ENCODE data around the gene PMVK. TPM values are rescaled to one million over a fixed set of nuclear protein-coding genes. Genes with fewer than 3 reads are reported as not detected.

Gene PMVK
- total RNA-seq, 1 donor from 2014 or later, result 26.7 TPM

GRCh38 chr1:154906621-154907081, 29.9 kb downstream of the PMVK start:
- no peak for DNase-seq (ENCODE audit: low spot score)
- Mint-ChIP-seq H3K4me1 (ENCODE audit: unreplicated experiment) (no peaks in the 10 kb centered on the region), H3K4me3 (ENCODE audit: unreplicated experiment) (no peak overlapping the region), H3K27ac (ENCODE audit: unreplicated experiment) (no peak overlapping the region), H3K9me3 (ENCODE audit: unreplicated experiment) (peaks cover 5% of the 10 kb centered on the region), H3K36me3 (ENCODE audit: low read depth, unreplicated experiment) (peaks cover 11% of the 10 kb centered on the region), H3K27me3 (ENCODE audit: unreplicated experiment) (peaks cover 10% of the 10 kb centered on the region)
- no peak for TF ChIP-seq CTCF (IDR thresholded peaks at IDR 0.05; ENCODE audit: unreplicated experiment)

- DNase-seq (ENCODE audit: low spot score), result no peak
- Mint-ChIP-seq H3K27me3 (ENCODE audit: unreplicated experiment) (peaks cover 7% of the 10 kb centered on the region), H3K27ac (ENCODE audit: unreplicated experiment) (no peak overlapping the region), H3K9me3 (ENCODE audit: unreplicated experiment) (peaks cover 5% of the 10 kb centered on the region), H3K4me1 (ENCODE audit: unreplicated experiment) (peaks cover 4% of the 10 kb centered on the region), H3K4me3 (ENCODE audit: unreplicated experiment) (no peak overlapping the region), H3K36me3 (ENCODE audit: low read depth, unreplicated experiment) (peaks cover 5% of the 10 kb centered on the region)
- TF ChIP-seq CTCF (IDR thresholded peaks at IDR 0.05; ENCODE audit: unreplicated experiment), result no peak
Observed at GRCh38 chr1:154902938-154903566, 33.5 kb downstream of the PMVK start.

GRCh38 chr1:154901591-154901990, 34.9 kb downstream of the PMVK start:
- Mint-ChIP-seq H3K9me3 (ENCODE audit: unreplicated experiment) (no peaks in the 10 kb centered on the region), H3K27ac (ENCODE audit: unreplicated experiment) (no peak overlapping the region), H3K27me3 (ENCODE audit: unreplicated experiment) (no peaks in the 10 kb centered on the region), H3K36me3 (ENCODE audit: low read depth, unreplicated experiment) (no peaks in the 10 kb centered on the region), H3K4me3 (ENCODE audit: unreplicated experiment) (no peak overlapping the region), H3K4me1 (ENCODE audit: unreplicated experiment) (peaks cover 11% of the 10 kb centered on the region)
- DNase-seq (ENCODE audit: low spot score), result no peak
- no peak for TF ChIP-seq CTCF (IDR thresholded peaks at IDR 0.05; ENCODE audit: unreplicated experiment)

DNA sequence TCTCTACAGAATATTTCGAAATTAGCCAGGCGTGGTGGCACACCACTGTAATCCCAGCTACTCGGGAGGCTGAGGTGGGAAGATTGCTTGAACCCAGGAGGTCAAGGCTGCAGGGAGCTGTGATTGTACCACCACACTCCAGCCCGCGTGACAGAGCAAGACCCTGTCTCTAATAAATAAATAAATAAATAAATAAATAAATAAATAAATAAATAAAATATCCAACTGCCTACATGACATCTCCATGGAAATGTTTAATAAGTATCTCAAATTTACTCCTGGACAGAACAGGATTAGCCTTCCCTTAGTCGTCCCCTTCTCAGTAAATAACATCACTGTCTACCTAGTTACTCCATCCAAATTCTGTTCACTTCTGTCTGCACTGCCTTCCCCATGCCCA, 37.5 kb downstream of the PMVK start:
- H3K27me3 Mint-ChIP-seq (ENCODE audit: unreplicated experiment), result no peaks in the 10 kb centered on the region
- H3K9me3 Mint-ChIP-seq (ENCODE audit: unreplicated experiment), result no peaks in the 10 kb centered on the region
- no peak overlapping the region for H3K27ac Mint-ChIP-seq (ENCODE audit: unreplicated experiment)
- no peak for DNase-seq (ENCODE audit: low spot score)
- no peaks in the 10 kb centered on the region for H3K36me3 Mint-ChIP-seq (ENCODE audit: low read depth, unreplicated experiment)
- H3K4me1 Mint-ChIP-seq (ENCODE audit: unreplicated experiment), result peaks cover 24% of the 10 kb centered on the region
- H3K4me3 Mint-ChIP-seq (ENCODE audit: unreplicated experiment), result no peak overlapping the region
- TF ChIP-seq CTCF (IDR thresholded peaks at IDR 0.05; ENCODE audit: unreplicated experiment), result no peak

- Mint-ChIP-seq H3K27ac (ENCODE audit: unreplicated experiment) (peak overlapping the region; percentile 74), H3K4me1 (ENCODE audit: unreplicated experiment) (peaks cover 24% of the 10 kb centered on the region), H3K27me3 (ENCODE audit: unreplicated experiment) (no peaks in the 10 kb centered on the region), H3K36me3 (ENCODE audit: low read depth, unreplicated experiment) (no peaks in the 10 kb centered on the region), H3K9me3 (ENCODE audit: unreplicated experiment) (no peaks in the 10 kb centered on the region), H3K4me3 (ENCODE audit: unreplicated experiment) (no peak overlapping the region)
- no peak for TF ChIP-seq CTCF (IDR thresholded peaks at IDR 0.05; ENCODE audit: unreplicated experiment)
- peak; percentile 14 for DNase-seq (ENCODE audit: low spot score)
Observed at GRCh38 chr1:154896771-154897286, 39.7 kb downstream of the PMVK start.

Measured in endothelial cell (in vitro differentiated cells).